IPS DF 19.7 (cell line): ENCODE measurements around the gene CRYGC.

Experiments
- DNase-seq: peaks from one replicate; pipeline ENCODE4 v3.0.0-alpha.2; 2013; ENCODE audit warnings: low read depth, low spot score

The CRYGC gene, protein sequence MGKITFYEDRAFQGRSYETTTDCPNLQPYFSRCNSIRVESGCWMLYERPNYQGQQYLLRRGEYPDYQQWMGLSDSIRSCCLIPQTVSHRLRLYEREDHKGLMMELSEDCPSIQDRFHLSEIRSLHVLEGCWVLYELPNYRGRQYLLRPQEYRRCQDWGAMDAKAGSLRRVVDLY

GRCh38 chr2:208129744-208130711 is at the start of gene CRYGC:
TSS of gene CRYGC (minus strand) at chr2:208129828. CDS start at chr2:208129792, 36 bp downstream.
- no peak for DNase-seq

DNA sequence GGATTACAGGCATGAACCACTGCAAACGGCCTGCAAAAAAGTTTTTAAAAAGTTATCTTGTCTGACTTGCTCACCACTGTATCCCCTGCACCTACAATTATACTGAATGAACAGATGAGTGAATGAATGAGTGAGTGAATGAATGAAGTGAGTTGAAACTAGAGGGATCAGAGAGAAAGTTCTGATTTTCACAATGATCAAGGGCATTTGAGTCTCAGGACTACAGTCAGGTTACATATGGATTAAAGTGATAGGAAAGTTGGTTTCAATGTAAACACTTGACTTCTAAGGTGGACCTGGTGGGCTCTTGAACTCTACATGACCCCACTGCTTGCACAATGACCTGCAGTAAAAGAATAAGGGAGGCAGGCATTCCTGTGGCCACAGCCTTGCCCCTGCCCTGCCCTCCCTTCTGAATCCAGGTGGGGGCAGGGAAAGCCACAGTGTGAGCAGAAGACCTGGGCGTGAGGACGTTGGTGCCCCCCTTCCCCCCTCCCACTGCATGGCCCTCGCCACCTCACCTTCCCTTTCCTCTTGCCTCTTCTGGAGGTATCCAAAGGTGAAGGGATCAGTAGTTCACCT is 49.5 kb upstream of the CRYGC start:
- no peak for DNase-seq

GRCh38 chr2:208175840-208176153 is 46.2 kb upstream of the CRYGC start:
- DNase-seq = no peak

- DNase-seq = no peak
These were observed 45.6 kb upstream of the CRYGC start for GRCh38 chr2:208175069-208175839.

GRCh38 chr2:208174144-208174543 is 44.5 kb upstream of the CRYGC start:
- DNase-seq = no peak

DNA sequence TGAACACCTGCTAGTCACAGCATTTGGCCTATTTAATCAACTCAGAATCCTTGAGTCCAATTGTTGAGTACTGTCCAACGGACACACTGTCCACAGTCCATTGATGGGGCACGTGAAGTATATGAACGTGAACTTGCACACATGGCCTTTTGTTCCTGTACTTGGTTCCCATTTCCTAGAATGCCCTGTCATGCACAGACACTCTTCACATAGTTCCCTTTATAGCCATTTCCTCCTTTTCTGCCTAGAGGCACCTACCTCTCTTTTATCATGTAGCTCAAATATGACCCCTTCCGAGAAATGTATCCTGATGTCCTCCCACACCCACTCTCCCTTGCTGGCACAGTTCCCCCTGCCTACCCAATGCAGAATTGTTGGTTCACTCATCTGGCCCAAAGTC is 42.5 kb upstream of the CRYGC start:
- no peak for DNase-seq

GRCh38 chr2:208164951-208165755 is 35.5 kb upstream of the CRYGC start:
- no peak for DNase-seq

DNA sequence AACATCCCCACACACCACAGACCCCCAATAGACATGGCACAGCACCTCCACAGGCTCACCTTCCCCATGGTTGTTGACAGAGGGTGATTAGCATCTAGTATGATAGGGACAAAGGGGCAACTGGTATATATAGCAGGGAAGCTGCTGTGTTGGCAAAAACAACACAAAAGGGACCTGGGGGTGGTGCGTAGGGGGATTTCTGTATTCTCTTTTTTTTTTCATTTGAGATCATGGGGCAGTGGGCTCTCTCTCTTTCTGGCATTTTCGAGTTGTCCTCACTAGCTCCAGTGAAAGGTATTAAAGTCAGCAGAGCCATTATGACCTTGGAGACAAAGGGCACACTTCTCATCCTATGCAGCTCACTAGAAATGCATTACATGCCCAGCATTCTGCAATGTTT is 33.9 kb upstream of the CRYGC start, which contains the start of gene CRYGA:
CRYGA (minus strand) TSS at position 101 of the 400 bp plus-strand sequence; CDS start at position 68, 33 bp downstream.
- DNase-seq = no peak

DNA sequence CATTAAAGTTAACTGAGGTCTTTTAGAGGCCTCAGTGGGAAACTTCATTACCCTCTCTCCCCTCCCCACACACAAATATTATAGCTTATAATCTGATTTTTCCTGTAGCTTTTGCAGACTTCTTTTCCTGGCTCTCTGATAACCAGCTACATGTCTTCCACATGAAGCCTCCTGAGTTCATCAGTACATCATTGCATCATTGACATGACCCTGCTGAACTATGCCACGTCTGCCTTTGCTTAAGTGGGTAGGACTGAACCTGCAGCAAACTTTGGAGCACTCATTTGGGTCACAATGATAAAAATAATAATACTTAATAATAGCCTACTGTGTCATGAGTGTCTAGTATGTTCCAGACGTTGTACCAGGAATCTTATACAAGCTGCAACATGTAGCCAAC is 26.8 kb upstream of the CRYGC start:
- DNase-seq = no peak

- DNase-seq = no peak
These were observed 23.5 kb upstream of the CRYGC start for GRCh38 chr2:208153156-208153555.

DNA sequence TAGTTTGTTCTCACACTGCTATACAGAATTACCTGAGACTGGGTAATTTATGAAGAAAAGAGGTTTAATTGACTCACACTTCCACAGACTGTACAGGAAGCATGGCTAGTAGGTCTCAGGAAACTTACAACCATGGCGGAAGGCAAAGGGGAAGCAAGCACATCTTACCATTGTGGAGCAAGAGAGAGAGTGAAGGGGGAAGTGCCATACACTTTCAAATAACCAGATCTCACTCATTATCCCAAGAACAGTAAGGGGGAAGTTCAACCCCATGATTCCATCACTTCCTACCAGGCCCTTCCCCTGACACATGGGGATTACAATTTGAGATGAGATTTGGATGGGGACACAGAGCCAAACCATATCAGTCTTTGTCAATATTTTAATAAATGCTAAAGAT is 21.3 kb upstream of the CRYGC start:
- DNase-seq = no peak

GRCh38 chr2:208150094-208150493 is 20.5 kb upstream of the CRYGC start:
- no peak for DNase-seq

- no peak for DNase-seq
These were observed 19.2 kb upstream of the CRYGC start for GRCh38 chr2:208148803-208149202.

DNA sequence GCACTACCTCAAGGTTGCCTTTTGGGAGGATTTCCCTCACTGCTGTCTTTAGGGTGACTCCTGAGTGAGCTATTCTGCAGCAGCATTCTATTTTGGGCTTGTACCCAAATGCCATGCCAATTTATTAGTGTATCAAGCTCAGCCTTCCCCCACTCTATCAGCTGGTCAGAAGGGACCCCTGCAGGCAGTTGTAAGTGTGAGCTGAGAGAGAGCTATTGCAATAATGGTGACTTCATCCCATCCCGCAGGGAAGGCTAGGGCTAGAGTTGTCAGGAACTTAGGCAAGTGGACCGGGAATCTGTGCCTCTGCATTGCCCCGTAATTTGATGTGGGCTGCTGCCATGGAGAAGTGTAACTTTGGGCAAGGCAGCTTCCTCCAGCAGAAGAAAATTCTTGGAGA is 18.1 kb upstream of the CRYGC start:
- DNase-seq = no peak

GRCh38 chr2:208147008-208147407 is 17.4 kb upstream of the CRYGC start:
- no peak for DNase-seq

DNA sequence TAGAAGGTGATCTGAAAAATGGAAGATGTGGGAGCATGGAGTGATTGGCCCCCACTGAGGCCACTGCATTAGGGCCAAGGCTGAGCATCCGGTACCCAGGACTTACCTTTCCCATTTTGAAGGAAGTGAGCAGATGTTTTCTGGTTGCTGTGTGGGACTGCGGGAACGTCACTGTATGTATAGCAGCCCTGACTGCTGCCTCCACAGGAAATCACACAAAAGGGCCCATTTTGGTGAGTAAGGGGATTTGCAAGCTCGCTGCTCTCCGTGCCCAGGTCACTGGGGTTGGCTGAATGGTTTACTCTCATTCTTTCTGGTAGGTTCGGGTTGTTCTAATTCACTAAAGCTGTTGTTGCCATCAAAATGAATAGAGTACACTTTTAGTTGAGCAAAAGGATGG is 16.4 kb upstream of the CRYGC start, which contains the start of gene CRYGB:
CRYGB (minus strand) TSS at position 153 of the 400 bp plus-strand sequence; CDS start at position 115, 38 bp downstream.
- DNase-seq = no peak

- DNase-seq = peak; percentile 50
These were observed 13.5 kb upstream of the CRYGC start for GRCh38 chr2:208142925-208143799.

GRCh38 chr2:208142240-208142924 is 12.8 kb upstream of the CRYGC start:
- DNase-seq = no peak

DNA sequence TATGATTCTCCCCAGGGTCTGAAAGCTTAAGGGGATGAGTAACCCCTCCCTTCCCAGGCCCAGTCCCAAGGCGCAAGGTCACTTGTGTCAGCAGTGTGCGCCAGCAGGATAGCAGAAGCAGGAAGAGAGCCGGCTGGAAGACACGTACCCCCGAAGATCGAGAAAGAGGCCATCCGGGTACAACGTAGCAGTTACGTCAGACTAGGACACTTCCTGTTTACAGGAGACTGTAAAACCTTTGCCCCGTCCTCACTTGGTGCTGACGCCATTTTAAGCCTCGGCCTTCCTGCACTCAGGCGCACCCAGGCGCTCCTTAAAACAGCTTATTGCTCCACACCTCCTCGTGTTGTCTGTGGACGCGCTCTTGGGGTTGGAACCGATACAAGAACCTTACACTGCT is 9.8 kb upstream of the CRYGC start:
- DNase-seq = no peak
